ENCODE measurements around the gene ATRN. TPM values are rescaled to one million over a fixed set of nuclear protein-coding genes. Genes with fewer than 3 reads are reported as not detected.
"Not testable (repeated sequence)": the region's sequence is repeated elsewhere in the genome, so short reads cannot be mapped to it uniquely, and the experiment has no call there.

ATRN gene
- 42.2 TPM for total RNA-seq

DNA sequence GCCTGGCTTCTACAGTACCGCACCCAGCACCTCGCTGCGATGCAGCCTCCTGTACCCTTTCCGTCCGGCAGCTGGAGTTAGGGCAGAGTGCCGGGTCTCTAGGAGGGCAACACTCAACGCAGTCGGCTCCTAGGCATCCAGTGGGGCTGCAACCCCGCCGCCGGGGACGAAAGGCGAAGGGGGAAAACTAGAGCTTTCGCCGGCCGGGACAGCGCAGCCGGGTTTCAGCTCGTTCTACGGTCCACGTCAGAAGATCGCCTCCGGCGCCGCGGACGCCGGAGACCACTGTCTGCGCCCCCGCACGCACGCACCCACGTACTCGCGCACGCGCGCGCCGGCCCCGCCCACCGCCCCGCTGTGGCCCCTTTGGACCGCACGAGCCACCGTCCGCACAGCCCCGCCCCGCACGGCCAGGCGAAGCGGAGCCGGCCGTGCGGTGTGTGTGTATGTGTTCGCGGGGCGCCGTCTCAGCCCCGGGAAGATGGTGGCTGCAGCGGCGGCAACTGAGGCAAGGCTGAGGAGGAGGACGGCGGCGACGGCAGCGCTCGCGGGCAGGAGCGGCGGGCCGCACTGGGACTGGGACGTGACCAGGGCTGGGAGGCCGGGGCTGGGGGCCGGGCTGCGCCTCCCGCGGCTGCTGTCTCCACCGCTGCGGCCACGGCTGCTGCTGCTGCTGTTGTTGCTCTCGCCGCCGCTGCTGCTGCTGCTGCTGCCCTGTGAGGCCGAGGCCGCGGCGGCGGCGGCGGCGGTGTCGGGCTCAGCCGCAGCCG lies at the start of gene ATRN:
Gene ATRN, plus strand, starts transcription at position 392 of the 770 bp plus-strand sequence. Its CDS starts 90 bp downstream, at position 482.
- DNase-seq (ENCODE audit: low spot score), result peak; percentile 92

DNA sequence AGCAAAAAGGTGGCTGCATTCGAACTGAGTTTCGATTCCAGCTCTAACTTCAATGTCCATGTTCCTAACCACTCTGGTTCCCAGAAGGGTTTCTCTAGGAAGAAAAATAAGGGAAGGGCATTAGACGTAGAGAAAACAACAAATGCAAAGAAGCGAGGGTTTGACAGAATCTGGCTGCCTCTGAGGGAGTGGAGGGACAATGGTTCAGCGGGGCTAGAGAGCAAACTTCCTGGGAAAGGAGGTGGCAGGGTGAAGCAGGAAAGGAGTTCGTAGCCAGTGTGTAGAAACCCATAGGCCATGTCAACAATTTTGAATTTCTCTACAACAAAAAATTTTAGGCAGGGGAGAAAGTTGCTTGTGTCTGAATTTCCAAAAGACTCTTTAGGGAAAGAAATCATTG lies 48.8 kb upstream of the ATRN start:
- no peak for DNase-seq (ENCODE audit: low spot score)

DNA sequence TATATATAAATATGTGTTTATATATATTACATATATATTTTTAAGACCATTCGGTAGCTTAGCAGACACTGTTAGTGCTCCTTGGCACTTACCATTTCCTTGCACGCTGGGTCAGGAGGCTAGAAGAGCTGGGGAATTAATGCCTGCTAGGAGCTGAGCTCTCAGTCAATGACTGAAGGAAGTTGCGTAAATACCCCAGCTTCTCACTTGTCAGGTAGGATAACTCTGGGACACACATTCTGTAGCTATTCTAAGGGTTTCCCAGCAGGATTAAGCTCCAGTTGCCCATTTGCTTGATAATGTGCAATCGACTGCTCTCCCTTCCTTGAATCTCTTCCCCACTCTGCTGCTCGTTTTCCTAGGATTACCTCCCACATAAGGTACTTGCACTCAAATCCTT lies 47.7 kb upstream of the ATRN start:
- no peak for DNase-seq (ENCODE audit: low spot score)

DNA sequence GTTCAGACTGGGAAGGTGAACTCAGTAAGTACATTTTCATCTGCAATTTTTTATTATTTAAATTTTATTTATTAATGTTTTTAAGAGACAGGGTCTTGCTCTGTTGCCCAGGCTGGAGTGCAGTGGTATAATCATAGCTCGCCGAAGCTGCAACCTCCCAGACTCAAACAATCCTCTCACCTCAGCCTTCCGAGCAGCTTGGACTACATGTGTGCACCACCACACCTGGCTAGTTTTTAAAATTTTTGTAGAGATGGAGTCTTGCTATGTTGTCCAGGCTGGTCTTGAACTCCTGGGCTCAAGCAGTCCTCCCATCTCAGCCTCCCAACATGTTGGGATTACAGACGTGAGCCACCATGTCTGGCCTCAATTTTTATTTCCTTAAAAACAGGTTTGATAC lies 44.1 kb upstream of the ATRN start:
- not testable (repeated sequence) for DNase-seq (ENCODE audit: low spot score)

DNA sequence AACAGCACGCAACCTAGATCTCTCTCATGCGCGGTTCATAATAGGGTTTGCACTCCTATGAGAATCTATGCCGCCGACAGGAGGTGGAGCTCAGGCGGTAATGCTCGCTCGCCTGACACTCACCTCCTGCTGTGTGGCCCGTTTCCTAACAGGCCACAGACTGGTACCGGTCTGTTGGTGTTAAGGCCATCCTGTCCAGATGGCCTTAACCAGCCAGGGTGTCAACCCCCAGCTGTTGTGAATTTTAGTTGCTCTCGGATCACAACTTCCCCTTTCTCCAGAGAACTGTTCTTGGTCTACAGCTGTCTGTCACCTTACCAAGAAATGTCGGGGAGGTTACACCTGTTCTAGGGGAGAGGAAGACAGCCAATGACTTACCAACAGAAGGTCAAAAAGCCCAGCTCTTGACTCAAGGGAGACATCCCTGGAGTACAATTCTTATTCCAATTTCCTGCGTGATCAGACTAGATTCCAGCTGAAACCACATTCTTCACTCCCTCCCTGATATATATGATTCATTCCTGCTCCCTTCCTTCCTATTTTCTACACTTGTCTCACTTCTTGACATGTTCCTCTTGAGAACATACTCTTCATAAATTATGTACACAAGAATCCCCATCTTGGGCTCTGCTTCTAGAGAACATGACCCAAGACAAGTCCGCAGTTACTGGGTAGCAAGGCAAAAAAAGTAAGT lies 40.3 kb upstream of the ATRN start:
- DNase-seq (ENCODE audit: low spot score), result no peak

DNA sequence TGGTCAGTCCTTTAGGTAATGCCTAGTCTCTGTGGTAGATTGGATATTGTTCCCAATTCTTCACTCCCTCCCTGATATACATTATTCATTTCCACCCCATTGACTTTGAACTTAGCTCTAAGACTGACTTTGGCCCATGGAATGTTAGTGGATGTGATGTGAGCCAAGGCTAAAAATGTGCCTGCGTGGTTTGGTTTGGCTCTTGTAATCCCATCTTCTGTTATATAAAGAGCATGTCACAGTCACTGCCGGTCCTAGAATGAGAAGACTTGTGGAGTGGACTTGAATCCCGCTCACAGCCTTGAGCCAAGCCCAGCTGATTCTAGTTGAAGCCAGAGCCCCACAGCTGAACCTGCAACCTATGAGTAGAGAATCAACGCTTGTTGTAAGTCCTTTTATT lies 39.7 kb upstream of the ATRN start:
- no peak for DNase-seq (ENCODE audit: low spot score)

DNA sequence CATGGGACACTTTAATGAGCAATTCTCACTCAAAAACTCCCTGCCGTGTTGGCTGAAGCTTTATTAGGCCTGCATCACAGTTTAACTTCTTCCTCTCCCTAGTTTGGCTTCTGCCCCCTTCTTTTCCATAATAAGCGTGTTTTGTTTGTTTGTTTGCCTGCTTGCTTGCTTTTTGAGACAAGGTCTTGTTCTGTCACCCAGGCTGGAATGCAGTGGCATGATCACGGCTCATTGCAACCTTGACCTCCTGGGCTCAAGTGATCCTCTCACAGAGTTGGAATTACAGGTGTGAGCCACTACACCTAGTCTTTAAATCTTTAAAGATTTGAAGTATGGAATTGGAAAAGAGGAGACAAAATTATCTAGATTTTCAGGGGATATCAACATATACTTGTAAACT lies 38.0 kb upstream of the ATRN start:
- no peak for DNase-seq (ENCODE audit: low spot score)

DNA sequence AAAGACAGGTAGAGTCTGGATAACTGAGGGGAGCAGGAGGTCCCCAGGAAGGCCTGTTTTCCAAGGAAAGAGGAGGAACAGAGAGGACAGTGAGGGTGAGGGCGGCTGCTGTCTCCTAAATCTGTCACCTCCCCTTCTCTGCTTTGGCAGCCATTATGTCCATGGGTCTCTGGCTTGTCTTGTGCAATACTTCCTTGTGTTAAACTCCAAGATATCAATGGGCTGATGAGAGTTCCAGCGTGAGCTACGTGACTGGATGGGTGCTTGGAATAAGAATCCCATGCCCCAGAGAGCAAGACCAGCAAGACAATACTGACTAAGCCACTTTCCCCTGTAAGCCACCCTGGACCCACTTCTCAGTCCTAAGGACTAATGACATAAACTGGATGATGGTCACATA lies 37.1 kb upstream of the ATRN start:
- DNase-seq (ENCODE audit: low spot score), result no peak

DNA sequence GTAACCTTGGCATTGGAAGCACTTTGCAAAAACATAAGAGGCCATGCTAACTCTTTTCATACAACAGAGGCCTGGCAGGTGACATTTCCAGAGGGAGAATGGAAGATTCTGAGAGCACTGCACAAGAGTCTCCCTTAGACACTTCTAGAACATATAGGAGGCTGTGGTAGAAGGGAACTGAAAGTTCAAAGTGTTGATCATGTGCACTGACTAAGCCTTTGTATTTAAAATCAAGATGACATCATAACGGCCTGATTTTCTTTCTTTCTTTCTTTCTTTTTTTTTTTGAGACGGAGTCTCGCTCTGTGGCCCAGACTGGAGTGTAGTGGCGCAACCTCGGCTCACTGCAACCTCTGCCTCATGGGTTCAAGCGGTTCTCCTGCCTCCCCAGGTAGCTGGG lies 36.6 kb upstream of the ATRN start:
- no peak for DNase-seq (ENCODE audit: low spot score)

DNA sequence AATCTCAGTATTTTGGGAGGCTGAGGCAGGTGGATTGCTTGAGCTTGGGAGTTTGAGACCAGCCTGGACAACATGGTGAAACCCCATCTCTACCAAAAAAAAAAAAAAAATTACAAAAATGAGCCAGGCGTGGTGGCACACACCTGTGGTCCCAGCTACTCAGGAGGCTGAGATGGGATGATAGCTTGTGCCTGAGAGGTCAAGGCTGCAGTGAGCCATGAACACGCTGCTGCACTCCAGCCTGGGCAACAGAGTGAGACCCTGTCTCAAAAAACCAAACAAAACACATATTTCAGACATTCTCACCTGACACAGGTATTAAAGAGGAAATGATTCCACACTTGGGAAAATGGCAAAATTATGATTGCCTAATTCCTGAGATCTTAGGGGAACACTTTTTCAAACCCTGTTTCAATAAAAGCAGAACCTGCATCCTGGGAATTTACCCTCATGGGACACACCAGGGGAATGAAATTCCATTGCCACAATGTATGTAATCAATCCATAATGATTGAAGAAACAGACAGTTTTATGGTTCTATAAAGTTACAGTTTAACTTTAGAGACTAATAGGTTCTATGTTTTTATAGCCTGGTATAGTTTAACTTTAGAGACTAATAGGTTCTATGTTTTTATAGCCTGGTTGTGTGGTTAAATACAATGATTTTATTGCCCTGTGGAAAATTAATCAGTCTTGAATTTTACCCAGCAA lies 33.8 kb upstream of the ATRN start:
- DNase-seq (ENCODE audit: low spot score), result no peak

DNA sequence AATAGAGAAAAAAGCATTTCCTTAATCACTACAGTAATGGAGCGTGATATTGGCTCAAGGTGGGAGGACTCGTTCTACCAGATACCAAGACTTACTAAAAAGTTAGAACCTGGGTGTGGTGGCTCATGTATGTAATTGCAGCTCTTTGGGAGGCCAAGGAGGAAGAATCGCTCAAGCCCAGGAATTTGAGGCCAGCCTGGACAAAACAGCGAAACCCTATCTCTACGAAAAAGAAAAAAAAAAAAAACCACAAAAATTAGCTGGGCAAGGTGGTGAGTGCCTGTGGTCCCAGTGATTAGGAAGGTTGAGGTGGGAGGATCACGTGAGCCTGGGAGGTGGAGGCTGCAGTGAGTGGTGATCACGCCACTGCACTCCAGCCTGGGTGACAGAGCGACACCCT lies 24.0 kb upstream of the ATRN start:
- DNase-seq (ENCODE audit: low spot score), result peak; percentile 53

DNA sequence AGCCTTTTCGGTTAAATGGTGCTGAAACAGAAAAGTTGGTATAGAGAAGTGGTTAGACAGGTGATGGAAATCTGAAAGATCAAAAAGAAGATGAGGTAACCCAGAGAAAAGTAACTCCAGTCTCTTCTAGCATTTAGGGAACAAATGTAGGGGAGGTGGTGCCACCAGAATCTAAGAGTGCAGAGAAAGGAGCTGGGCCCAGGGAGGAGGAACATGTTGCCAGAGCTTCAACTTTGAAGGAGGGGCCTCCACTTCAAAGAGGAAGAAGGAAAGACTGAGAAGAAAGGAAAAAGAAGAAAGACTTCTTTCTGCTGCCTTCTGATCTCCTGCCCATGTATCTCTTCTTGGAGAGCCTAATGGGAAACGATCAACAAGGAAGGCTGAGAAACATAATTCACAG lies 23.5 kb upstream of the ATRN start:
- DNase-seq (ENCODE audit: low spot score), result no peak

DNA sequence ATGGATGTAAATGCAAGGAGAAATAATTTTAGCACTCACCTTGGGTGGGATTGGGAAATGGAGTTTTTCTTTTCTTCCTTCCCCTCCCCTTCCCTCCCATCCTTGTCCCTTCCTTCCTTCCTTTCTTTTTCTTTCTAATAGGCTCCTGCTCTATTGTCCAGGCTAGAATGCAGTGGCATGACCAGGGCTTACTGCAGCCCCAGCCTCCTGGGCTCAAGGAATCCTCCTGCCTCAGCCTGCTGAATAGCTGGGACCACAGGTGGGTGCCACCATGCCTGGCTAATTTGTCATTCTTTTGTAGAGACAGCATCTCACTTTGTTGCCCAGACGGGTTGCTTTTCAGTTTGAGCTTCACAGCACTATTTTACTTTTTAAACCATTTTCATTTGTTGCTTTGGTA lies 21.5 kb upstream of the ATRN start:
- DNase-seq (ENCODE audit: low spot score), result no peak

DNA sequence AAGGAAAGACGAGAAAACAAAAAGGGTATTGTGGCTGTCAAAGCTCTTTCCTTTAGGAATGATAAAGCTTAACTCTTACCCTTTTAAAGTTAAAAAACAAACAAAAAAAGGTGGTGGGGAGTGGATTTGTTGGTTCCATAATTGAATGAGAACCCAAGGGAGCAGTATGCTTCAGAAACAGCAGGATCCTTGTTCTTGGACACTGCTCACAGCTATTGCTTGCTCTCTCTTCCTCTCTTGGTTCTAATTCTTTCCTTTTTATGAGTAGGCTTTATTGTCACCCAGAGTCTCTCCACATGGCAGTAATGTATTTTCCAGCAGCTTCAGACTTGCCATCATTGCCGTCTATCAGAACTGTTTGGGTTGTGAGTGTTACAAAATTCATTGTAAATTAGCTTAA lies 18.7 kb upstream of the ATRN start:
- DNase-seq (ENCODE audit: low spot score), result no peak

DNA sequence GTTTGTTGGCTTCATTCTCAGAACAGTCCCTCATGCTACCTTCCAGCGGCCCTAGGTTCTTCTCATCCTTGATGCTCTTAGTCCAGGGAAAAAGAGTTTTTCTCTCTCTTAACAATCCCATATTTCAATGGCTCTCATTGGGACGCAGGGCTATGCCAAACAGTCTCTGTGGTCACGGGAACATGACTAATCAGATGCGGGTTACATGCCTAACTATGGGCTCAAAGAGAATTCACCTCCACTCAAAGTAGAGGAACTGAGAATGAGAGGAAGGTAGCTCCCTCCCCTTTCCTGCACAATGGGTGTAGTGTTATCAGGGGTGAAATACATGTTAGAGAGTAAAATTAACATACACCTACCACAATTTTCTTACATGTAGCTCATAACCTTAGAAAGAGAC lies 18.1 kb upstream of the ATRN start:
- DNase-seq (ENCODE audit: low spot score), result no peak

DNA sequence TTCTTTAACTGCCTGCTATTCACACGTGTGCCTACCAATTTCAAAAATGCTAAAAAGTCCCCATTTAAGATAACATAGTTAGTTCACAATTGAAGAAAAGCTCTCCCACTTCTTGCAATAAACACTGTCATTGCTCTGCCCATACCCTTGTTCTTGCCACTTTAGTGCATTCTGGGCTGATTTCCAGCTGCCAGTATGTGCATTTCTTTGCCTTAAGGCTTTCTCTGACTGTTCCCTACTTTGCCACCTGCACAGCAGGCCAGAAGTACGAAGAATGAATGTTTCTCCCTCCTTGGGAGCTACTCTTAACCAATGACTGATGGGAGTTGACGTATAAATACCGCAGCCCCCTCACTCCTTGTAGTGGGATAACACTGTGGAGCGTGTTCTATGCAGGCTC lies 16.0 kb upstream of the ATRN start:
- DNase-seq (ENCODE audit: low spot score), result no peak

DNA sequence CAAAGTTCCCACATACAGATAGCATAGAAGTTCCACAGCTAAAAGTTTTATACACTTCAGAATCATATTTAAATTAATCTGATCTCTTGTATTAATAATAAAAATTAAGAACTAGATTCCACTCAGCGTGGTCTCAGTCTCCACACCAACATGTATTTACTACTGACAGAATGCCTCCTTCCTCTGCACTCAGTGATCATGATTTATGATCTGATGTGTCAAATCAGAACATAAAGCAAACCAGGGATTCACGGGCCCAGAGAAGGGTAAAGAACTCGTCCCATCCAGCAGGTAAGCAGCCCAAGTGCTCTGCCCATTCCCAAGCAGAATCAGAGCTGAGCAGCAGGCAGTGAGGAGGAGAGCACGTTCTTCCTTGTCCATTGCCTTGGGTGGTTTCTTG lies 14.2 kb upstream of the ATRN start:
- DNase-seq (ENCODE audit: low spot score), result no peak

DNA sequence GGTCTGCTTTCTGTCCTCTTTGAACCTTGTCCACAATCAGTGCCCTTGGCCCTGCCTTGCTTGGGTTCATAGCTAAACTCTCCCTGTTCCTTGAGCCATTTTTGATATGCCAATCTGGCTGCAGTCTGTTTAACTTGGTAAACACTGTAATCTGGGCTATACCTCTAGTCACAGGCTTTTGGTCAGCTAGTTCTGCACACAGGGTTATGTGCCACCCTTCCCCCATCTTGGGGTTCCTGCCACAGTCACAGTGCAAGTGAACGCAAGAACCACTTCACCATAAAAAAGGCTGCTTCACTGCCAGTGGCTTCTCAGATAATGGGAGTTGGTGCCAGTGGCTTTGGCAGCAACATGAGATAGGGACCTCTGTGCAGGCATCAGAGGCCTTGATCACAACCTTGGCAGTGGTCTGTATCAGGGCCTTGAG lies 10.9 kb upstream of the ATRN start:
- DNase-seq (ENCODE audit: low spot score), result no peak

DNA sequence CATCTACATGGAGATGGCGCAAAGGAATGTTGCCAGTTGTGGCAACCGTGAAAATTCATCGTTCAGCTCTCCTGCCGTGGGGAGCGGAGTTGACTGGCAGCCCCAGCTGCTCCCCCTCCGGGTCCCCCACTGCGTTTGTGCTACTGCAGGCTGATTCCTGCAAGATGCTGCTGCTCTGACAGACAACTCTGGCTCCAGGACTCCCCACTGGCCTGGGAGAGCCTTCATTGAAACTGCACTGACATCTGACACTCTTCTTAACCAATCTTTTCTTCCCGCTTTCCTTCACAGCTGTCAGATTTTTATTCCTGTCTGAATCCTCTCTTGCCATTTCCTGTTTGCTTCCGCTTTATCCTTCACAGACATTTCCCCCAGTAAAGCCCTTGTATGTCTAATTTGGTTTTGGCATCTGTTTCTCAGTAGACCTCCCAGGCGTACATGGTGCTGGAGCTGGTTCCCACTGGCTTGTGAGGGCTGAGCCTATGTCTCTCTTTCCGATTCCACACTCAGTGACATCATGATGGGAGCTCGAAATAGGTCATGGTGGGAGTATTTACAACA lies 9.5 kb upstream of the ATRN start:
- DNase-seq (ENCODE audit: low spot score), result no peak

DNA sequence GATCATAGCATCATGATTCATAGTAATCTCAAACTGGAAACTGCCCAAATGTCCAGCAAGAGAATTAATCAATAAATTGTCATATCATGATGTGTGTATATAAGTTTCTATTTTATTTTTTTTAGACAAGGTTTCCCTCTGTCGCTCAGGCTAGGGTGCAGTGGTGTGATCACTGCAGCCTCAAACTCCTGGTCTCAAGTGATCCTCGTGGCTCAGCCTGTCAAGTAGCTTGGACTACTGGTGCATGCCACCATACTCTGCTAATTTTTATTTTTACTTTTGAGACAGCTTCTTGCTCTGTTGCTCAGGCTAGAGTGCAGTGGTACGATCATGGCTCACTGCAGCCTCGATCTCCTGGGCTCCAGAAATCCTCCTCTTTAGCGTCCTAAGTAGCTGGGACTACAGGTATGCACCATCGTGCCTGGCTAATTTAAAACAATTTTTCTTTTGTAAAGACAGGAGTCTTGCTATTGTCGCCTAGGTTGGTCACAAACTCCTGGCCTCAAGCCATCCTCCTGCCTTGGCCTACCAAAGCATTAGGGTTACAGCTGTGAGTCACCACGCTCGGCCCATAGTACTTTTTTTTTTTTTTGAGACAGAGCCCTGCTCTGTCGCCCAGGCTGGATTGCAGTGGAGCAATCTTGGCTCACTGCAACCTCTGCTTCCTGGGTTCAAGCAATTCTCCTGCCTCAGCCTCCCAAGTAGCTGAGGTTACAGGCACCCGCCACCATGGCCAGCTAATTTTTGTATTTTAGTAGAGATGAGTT lies 8.7 kb upstream of the ATRN start:
- no peak for DNase-seq (ENCODE audit: low spot score)

DNA sequence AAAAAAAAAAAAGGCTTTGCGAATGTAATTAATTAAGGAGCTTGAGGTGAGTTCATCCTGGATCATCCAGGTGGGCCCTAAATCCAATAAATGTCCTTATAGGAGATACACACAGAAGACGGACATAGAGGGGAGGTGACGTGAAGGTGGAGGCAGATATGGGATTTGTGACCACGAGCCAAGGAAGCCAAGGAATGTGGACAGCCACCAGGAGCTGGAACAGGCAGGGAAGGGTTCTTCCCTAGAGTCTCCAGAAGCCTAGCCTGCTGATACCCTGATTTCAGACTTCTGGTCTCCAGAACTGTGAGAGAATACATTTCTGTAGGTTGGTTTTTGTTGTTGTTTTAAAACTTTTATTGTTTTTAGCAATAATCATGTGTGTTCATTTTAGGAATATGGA lies 6.7 kb upstream of the ATRN start:
- DNase-seq (ENCODE audit: low spot score), result no peak

DNA sequence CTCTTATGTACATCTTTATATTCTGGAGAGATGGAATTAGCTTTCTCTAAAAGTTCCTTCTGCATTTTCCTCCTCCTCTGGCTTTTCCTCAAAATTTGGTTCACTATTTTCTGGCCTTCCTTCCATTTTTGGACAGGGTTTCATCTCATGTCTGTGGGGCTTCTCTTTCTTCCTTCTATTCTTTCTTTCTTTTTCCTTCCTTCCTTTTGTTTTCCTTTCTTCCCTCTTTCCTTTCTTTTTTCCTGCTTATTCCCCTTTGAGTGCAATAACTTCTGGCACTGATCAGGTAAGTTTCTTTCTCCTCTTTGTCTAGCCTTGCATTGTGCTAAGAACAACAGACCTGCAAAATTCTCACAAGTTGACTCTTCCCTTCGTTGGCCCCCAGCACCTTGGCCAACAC lies 5.5 kb upstream of the ATRN start:
- DNase-seq (ENCODE audit: low spot score), result no peak
